ENCODE measurements around the gene LPAR3. TPM values are rescaled to one million over a fixed set of nuclear protein-coding genes. Genes with fewer than 3 reads are reported as not detected.

Gene LPAR3
- total and polyA plus RNA-seq, 2 of the 13 experiments (the other 11 are each of a cell fraction or from before 2014, with no cell fraction given), result not detected

- TF ChIP-seq ZNF503 (CRISPR knock-in tag; IDR thresholded peaks at IDR 0.05) (no peak), CERS6 (CRISPR knock-in tag; IDR thresholded peaks at IDR 0.05) (no peak), HOXA7 (CRISPR knock-in tag; IDR thresholded peaks at IDR 0.05) (no peak), ZNF580 (CRISPR knock-in tag; IDR thresholded peaks at IDR 0.05; ENCODE audit: borderline replicate concordance, low read depth) (no peak), ZNF512 (CRISPR knock-in tag; IDR thresholded peaks at IDR 0.05) (no peak), KLF13 (CRISPR knock-in tag; IDR thresholded peaks at IDR 0.05) (no peak), TFDP2 (CRISPR knock-in tag; IDR thresholded peaks at IDR 0.05) (no peak), ZNF7 (CRISPR knock-in tag; IDR thresholded peaks at IDR 0.05) (no peak), ZNF75D (CRISPR knock-in tag; IDR thresholded peaks at IDR 0.05; ENCODE audit: borderline replicate concordance) (no peak), MXD4 (CRISPR knock-in tag; IDR thresholded peaks at IDR 0.05) (no peak), ZNF800 (CRISPR knock-in tag; IDR thresholded peaks at IDR 0.05) (no peak), ZNF124 (CRISPR knock-in tag; IDR thresholded peaks at IDR 0.05) (no peak), ZNF496 (CRISPR knock-in tag; IDR thresholded peaks at IDR 0.05; ENCODE audit: insufficient replicate concordance) (no peak), RFXAP (CRISPR knock-in tag; IDR thresholded peaks at IDR 0.05; ENCODE audit: borderline replicate concordance) (no peak), ZNF383 (CRISPR knock-in tag; IDR thresholded peaks at IDR 0.05; ENCODE audit: borderline replicate concordance) (no peak)
- no peaks in the 10 kb centered on the region for H3K9me3 ChIP-seq (ENCODE audit: low read length)
- POLR2A ChIA-PET, result no interaction called here
- FAIRE-seq (no peak), ATAC-seq (no peak), DNase-seq (ENCODE audit: low spot score) (no peak)
- H3K4me1 ChIP-seq (ENCODE audit: insufficient read depth, low read length), result no peaks in the 10 kb centered on the region
- no peak overlapping the region for H2AFZ ChIP-seq (ENCODE audit: low read length)
- BruUV-seq (replicated peaks), result no TSS peak
- WGBS (ENCODE audit: low lambda C conversion rate), result 0% methylated on average over 1 of the region's 1 CpG
- H3K79me2 ChIP-seq (ENCODE audit: insufficient read depth, low read length), result no peaks in the 10 kb centered on the region
- intact Hi-C loops (cut with micrococcal nuclease; ENCODE audit: unreplicated experiment), result no loop called here
- no peak overlapping the region for H3K4me3 ChIP-seq (replicated peaks in 1 of 3; ENCODE audit: insufficient read depth in 1 of 3, low read depth in 2 of 3, low read length in 3 of 3)
- no peak overlapping the region for H3K9ac ChIP-seq (ENCODE audit: insufficient read depth, low read depth, low read length)
- in situ Hi-C loops (cut with HindIII; ENCODE audit: extremely low pct_ligation_motif_present, low pct_unique_long_range_greater_than_20kb), result no loop called here
- CTCF ChIA-PET (ENCODE audit: low intra/inter-chr PET ratio, low total read pairs), result no interaction called here
- no peak overlapping the region for H3K4me2 ChIP-seq (ENCODE audit: low read depth, low read length)
- no peaks in the 10 kb centered on the region for H3K36me3 ChIP-seq (replicated peaks in 1 of 2; ENCODE audit: control insufficient read depth in 1 of 2, insufficient read depth in 2 of 2, low read length in 2 of 2)
- no peaks in the 10 kb centered on the region for H4K20me1 ChIP-seq (ENCODE audit: insufficient read depth, low read length)
- no peak overlapping the region for H3K27ac ChIP-seq (ENCODE audit: extremely low read length, insufficient read depth, low read length)
- H3K27me3 ChIP-seq (ENCODE audit: control insufficient read depth in 1 of 2, insufficient read depth in 2 of 2, low read length in 2 of 2), result no peaks in the 10 kb centered on the region
Measured at GRCh38 chr1:84920159-84920558, 27.2 kb upstream of the LPAR3 start.

Measured in HepG2 (cell line).